ENCODE results near the gene NUP155. TPM values are rescaled to one million over a fixed set of nuclear protein-coding genes. Genes with fewer than 3 reads are reported as not detected.
"Not testable (repeated sequence)": the region's sequence is repeated elsewhere in the genome, so short reads cannot be mapped to it uniquely, and the experiment has no call there.

Gene NUP155
- 10 to 100 TPM; 18.1 to 29.8 (median 25.8) TPM for polyA plus RNA-seq (ENCODE audit: insufficient read depth in 1 of 5, insufficient read length in 5 of 5, low replicate concordance in 1 of 5)
- long read RNA-seq, donor 1, full-length matches to known transcripts: 1 of 1 reads
- long read RNA-seq, donor 1, partial matches to known transcripts: 0 of 1 reads
- long read RNA-seq, donor 1, other reads (novel, unspliced or antisense): 0 of 1 reads
- long read RNA-seq, donor 2, full-length matches to known transcripts: 2 of 2 reads
- long read RNA-seq, donor 2, partial matches to known transcripts: 0 of 2 reads
- long read RNA-seq, donor 2, other reads (novel, unspliced or antisense): 0 of 2 reads
- long read RNA-seq, donor 3, partial matches to known transcripts: 0 of 1 reads
- long read RNA-seq, donor 3, other reads (novel, unspliced or antisense): 0 of 1 reads
- long read RNA-seq, donor 4: 0 reads
- long read RNA-seq, donor 5, full-length matches to known transcripts: 2 of 8 reads
- long read RNA-seq, donor 5, partial matches to known transcripts: 6 of 8 reads
- long read RNA-seq, donor 5, other reads (novel, unspliced or antisense): 0 of 8 reads
- long read RNA-seq, donor 6, partial matches to known transcripts: 12 of 22 reads
- long read RNA-seq, donor 6, other reads (novel, unspliced or antisense): 10 of 22 reads
- long read RNA-seq, donor 7, partial matches to known transcripts: 12 of 13 reads
- long read RNA-seq, donor 7, other reads (novel, unspliced or antisense): 0 of 13 reads
- long read RNA-seq, donor 8, full-length matches to known transcripts: 1 of 1 reads
- long read RNA-seq, donor 8, partial matches to known transcripts: 0 of 1 reads
- long read RNA-seq, donor 8, other reads (novel, unspliced or antisense): 0 of 1 reads

DNA sequence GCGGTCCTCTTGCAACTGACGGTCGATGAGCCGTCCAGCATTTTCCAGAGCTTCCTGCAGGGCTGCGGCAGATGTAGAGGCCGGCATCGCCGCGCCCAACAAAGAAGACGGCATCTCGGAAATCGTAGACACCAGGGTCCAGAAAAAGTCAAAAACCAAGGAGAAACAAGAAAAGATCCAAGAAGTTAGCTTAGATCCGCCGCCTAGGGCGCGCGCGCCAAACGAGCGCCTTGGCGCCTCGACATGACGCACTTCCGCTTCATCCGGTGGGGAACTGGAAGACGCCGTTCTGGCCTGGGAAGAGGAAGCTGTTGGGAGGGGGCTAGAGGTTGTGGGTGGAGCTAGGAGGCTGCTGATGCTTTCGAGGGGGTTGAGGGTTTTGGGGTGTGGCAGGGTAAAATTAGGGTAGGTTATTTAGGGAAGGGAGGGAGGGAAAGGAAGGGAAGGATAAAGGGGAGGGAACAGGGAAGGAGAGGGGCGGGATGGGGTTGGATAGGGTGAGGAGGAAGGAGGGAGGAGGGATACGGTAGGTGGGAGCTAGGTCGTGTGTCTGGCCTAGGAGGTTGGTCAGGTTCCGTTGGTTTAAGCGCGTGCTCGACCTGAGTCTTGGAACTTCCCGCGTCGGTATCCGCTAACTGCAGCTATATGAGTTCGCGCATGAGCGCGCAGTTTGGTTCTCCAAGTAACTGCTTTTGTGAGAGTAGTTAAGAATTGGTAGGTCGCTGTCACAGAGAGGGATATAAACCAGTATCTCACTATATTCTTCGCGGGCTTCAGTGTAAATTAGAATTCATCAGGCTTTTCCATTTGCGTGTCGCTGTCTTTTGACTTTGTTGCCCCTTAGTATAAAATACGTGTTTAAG, at the start of gene NUP155:
Gene NUP155 (minus strand): TSS at position 243 of the 863 bp plus-strand sequence. CDS start 129 bp downstream, at position 114.
- DNase-seq: peak; percentile 92 to 95

- no peak for DNase-seq
Observed at GRCh38 chr5:37417347-37417746, 46.4 kb upstream of the NUP155 start.

- not testable (repeated sequence) for DNase-seq
Observed at GRCh38 chr5:37415456-37415855, 44.5 kb upstream of the NUP155 start.

- DNase-seq: no peak
Observed at GRCh38 chr5:37412515-37412914, 41.6 kb upstream of the NUP155 start.

GRCh38 chr5:37400501-37400900, 29.6 kb upstream of the NUP155 start:
- DNase-seq: no peak

DNA sequence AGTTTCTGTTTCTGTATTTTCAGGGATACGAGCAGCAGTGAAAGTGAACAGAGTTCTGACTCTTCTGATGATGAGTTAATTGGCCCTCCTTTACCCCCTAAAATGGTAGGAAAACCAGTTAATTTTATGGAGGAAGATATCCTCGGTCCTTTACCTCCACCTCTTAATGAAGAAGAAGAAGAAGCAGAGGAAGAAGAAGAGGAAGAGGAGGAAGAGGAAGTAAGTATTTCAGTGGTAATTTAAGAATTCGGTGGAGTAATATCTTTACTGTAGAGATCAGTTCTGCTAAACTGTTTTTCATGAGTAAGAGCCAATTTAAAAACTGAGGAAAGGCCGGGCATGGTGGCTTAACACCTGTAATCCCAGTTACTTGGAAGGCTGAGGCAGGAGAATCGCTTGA, 25.4 kb upstream of the NUP155 start:
- DNase-seq: no peak

DNA sequence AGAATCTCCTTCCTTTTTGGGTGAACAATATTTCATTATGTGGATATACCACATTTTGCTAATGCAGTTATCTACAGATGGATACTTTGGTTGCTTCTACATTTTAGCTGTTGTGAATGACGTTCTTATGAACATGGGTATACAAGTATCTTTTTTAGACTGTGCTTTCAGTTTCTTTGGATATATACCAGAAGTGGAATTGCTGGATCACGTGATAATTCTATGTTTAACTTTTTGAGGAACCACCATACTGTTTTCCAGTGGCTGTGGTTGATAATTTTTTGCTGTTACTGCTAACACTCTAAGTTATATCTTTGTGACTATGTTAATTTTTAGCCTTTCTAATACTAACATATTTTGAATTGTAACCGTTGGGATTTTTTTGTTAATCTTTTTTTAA, 20.7 kb upstream of the NUP155 start:
- DNase-seq: no peak

- peak; percentile 85 to 87 for DNase-seq
Observed at GRCh38 chr5:37379100-37379628, 8.3 kb upstream of the NUP155 start, which contains the start of gene WDR70. TSS of gene WDR70 (plus strand) at chr5:37379318. CDS start at chr5:37379368, 50 bp downstream.

GRCh38 chr5:37378066-37378465, 7.2 kb upstream of the NUP155 start:
- not testable (repeated sequence) for DNase-seq

GRCh38 chr5:37375091-37375490, 4.2 kb upstream of the NUP155 start:
- DNase-seq: no peak

GRCh38 chr5:37370550-37370863, 399 bp downstream of the NUP155 start:
- no peak for DNase-seq

- DNase-seq: no peak
Observed at GRCh38 chr5:37355161-37355560, 15.7 kb downstream of the NUP155 start.

GRCh38 chr5:37342741-37343140, 28.2 kb downstream of the NUP155 start:
- DNase-seq: not testable (repeated sequence)

- DNase-seq: not testable (repeated sequence)
Observed at GRCh38 chr5:37334754-37335153, 36.2 kb downstream of the NUP155 start.

- DNase-seq: no peak
Observed at GRCh38 chr5:37326536-37326935, 44.4 kb downstream of the NUP155 start.

GRCh38 chr5:37323607-37324006, 47.3 kb downstream of the NUP155 start:
- no peak for DNase-seq

GRCh38 chr5:37319037-37319782, 51.7 kb downstream of the NUP155 start:
- DNase-seq: no peak

DNA sequence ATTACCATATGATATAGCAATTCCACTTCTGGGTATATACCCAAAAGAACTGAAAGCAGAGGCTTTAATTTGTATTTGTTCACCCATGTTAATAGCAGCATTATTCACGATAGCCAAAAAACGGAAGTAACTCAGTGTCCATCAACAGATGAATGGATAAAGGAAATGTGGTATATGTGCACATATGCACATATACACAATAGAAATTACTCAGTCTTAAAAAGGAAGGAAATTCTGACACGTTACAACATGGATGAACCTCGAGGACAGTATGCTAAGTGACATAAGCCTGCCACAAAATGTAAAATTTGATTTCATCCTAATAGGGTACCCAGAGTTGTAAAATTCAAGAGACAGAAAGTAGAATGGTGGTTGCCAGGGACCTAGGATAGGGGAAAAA, 54.9 kb downstream of the NUP155 start:
- no peak for DNase-seq

DNA sequence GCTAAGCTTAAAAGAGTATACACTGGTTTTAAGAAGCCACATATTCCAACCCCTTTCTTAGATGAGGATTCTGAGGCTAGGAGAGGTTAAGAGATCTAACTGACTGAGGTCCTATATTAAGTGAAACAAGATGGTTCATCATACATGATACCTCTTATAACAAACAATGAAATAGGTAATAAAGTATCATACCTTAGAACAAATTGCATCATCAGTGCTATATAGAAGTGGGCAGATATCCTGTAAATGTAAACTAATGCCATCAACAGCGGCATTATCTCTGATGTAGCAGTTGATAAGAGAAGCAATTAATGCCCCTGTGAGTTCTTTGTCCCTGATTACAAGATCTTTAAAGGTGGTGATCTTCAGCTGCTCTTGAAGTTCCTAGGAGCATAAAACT, 60.5 kb downstream of the NUP155 start:
- no peak for DNase-seq

GRCh38 chr5:37308793-37309192, 62.1 kb downstream of the NUP155 start:
- DNase-seq: no peak

DNA sequence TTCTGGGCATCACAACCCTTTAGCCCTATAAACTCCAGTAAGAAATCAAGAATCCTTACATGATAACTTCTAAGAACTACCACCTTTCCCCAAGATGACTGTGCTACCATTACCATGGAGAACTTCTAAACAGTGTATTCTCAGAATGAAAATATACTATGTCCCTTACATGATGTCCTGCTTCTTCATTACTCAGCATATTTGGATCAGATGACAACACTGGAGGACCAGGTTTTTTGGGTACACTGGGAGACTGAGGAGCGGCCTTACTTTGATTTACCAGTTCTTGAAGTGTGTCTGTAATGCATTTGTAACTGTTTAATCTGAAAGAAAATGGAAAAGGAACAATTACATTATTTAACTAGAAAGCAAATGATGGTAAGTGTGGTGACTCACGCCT, 66.0 kb downstream of the NUP155 start:
- no peak for DNase-seq
